Stimulated activated naive CD4-positive, alpha-beta T cell (primary cell): ENCODE results near the gene DUS1L.

Experiments
- DNase-seq, 6 experiments: peaks; one replicate each; lab custom pipeline; 2025; lab: John Stamatoyannopoulos, UW

DUS1L gene

GRCh38 chr17:82055023-82055964 is 10.3 kb downstream of the DUS1L start:
- no peak for DNase-seq

- no peak for DNase-seq
Observed at GRCh38 chr17:82054351-82055022, 11.1 kb downstream of the DUS1L start.

GRCh38 chr17:82053556-82054263 is 11.9 kb downstream of the DUS1L start:
- no peak for DNase-seq

GRCh38 chr17:82053130-82053529 is 12.5 kb downstream of the DUS1L start:
- no peak for DNase-seq

GRCh38 chr17:82052638-82053059 is 13.0 kb downstream of the DUS1L start:
- no peak for DNase-seq

- peak; percentile 57 to 78 (median 69) for DNase-seq
Observed at GRCh38 chr17:82051776-82052637, 13.6 kb downstream of the DUS1L start, which contains the start of the genes GPS1 and RFNG. GPS1 (plus strand) TSS chr17:82051898; CDS start chr17:82051932, 34 bp downstream. RFNG (minus strand) TSS chr17:82051811; CDS start chr17:82051766, 45 bp downstream.

- no peak for DNase-seq
Observed at GRCh38 chr17:82050761-82051641, 14.6 kb downstream of the DUS1L start.

GRCh38 chr17:82050152-82050760 is 15.3 kb downstream of the DUS1L start:
- DNase-seq = no peak

GRCh38 chr17:82049521-82049971 is 16.1 kb downstream of the DUS1L start:
- no peak for DNase-seq

GRCh38 chr17:82049106-82049505 is 16.5 kb downstream of the DUS1L start:
- no peak for DNase-seq

- no peak for DNase-seq
Observed at GRCh38 chr17:82048571-82048971, 17.0 kb downstream of the DUS1L start.

- no peak for DNase-seq
Observed at GRCh38 chr17:82047914-82048570, 17.6 kb downstream of the DUS1L start.

- no peak for DNase-seq
Observed at GRCh38 chr17:82047379-82047778, 18.2 kb downstream of the DUS1L start.

- DNase-seq = no peak
Observed at GRCh38 chr17:82046903-82047302, 18.7 kb downstream of the DUS1L start.

- no peak for DNase-seq
Observed at GRCh38 chr17:82045936-82046484, 19.6 kb downstream of the DUS1L start.

- DNase-seq = no peak
Observed at GRCh38 chr17:82043507-82043906, 22.1 kb downstream of the DUS1L start.

- DNase-seq = no peak
Observed at GRCh38 chr17:82042649-82043048, 23.0 kb downstream of the DUS1L start.

- DNase-seq = no peak
Observed at GRCh38 chr17:82041144-82041814, 24.3 kb downstream of the DUS1L start.
